ENCODE measurements around the gene CD276. TPM values are rescaled to one million over a fixed set of nuclear protein-coding genes. Genes with fewer than 3 reads are reported as not detected.
"Not testable (repeated sequence)": the region's sequence is repeated elsewhere in the genome, so short reads cannot be mapped to it uniquely, and the experiment has no call there.

Gene CD276
- total RNA-seq, 1 donor from 2014 or later = 55.0 TPM

GRCh38 chr15:73699249-73700040 lies 15.3 kb downstream of the CD276 start:
- intact Hi-C loops (cut with DNase I) = no loop called here
- ATAC-seq = no peak
- no peak for DNase-seq

GRCh38 chr15:73700041-73700842 lies 16.1 kb downstream of the CD276 start:
- DNase-seq (peak; percentile 76), ATAC-seq (peak; percentile 40 to 66)
- Histone ChIP-seq H3K4me1 (peaks cover 42% of the 10 kb centered on the region), H3K9me3 (no peaks in the 10 kb centered on the region), H3K27me3 (ENCODE audit: low read depth) (no peaks in the 10 kb centered on the region), H3K36me3 (peaks cover 37% of the 10 kb centered on the region), H3K27ac (no peak overlapping the region), H3K4me3 (no peak overlapping the region)
- intact Hi-C loops (cut with DNase I) = no loop called here
- TF ChIP-seq CTCF (IDR thresholded peaks at IDR 0.05) = peak; percentile 95

More at GRCh38 chr15:73699249-73700040, 15.3 kb downstream of the CD276 start:
- Histone ChIP-seq H3K27ac (no peak overlapping the region), H3K36me3 (peaks cover 29% of the 10 kb centered on the region), H3K27me3 (ENCODE audit: low read depth) (no peaks in the 10 kb centered on the region), H3K4me3 (no peak overlapping the region), H3K4me1 (peaks cover 42% of the 10 kb centered on the region), H3K9me3 (no peaks in the 10 kb centered on the region)
- no peak for TF ChIP-seq CTCF (IDR thresholded peaks at IDR 0.05)

- H3K4me3 ChIP-seq; H3K27me3 ChIP-seq (ENCODE audit: low read depth); ATAC-seq; intact Hi-C loops (cut with DNase I); DNase-seq; H3K9me3 ChIP-seq; H3K27ac ChIP-seq: not testable (repeated sequence)
- Histone ChIP-seq H3K36me3 (peaks cover 59% of the 10 kb centered on the region), H3K4me1 (peaks cover 20% of the 10 kb centered on the region)
Observed at GRCh38 chr15:73702311-73703239, 18.4 kb downstream of the CD276 start.

DNA sequence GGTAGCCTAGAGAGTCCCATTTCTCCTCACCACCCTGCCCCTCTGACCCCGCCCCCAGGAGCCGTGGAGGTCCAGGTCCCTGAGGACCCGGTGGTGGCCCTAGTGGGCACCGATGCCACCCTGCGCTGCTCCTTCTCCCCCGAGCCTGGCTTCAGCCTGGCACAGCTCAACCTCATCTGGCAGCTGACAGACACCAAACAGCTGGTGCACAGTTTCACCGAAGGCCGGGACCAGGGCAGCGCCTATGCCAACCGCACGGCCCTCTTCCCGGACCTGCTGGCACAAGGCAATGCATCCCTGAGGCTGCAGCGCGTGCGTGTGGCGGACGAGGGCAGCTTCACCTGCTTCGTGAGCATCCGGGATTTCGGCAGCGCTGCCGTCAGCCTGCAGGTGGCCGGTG lies 19.4 kb downstream of the CD276 start:
- intact Hi-C loops (cut with DNase I); H3K27me3 ChIP-seq (ENCODE audit: low read depth); DNase-seq; H3K9me3 ChIP-seq; H3K4me3 ChIP-seq; ATAC-seq; H3K27ac ChIP-seq: not testable (repeated sequence)
- peaks cover 12% of the 10 kb centered on the region for H3K4me1 ChIP-seq
- peaks cover 69% of the 10 kb centered on the region for H3K36me3 ChIP-seq

- H3K27ac ChIP-seq; DNase-seq; intact Hi-C loops (cut with DNase I); H3K9me3 ChIP-seq; H3K27me3 ChIP-seq (ENCODE audit: low read depth); H3K4me3 ChIP-seq: not testable (repeated sequence)
- Histone ChIP-seq H3K36me3 (peaks cover 72% of the 10 kb centered on the region), H3K4me1 (peaks cover 12% of the 10 kb centered on the region)
- peak; percentile 65 to 69 for ATAC-seq
Observed at GRCh38 chr15:73704142-73704868, 20.1 kb downstream of the CD276 start.

GRCh38 chr15:73704869-73705645 lies 20.9 kb downstream of the CD276 start:
- DNase-seq (peak; percentile 75), ATAC-seq (peak; percentile 82 to 85)
- H3K27ac ChIP-seq = no peak overlapping the region
- peak; percentile 80 for TF ChIP-seq CTCF (IDR thresholded peaks at IDR 0.05)
- H3K36me3 ChIP-seq = peaks cover 74% of the 10 kb centered on the region
- H3K4me1 ChIP-seq = peaks cover 12% of the 10 kb centered on the region
- intact Hi-C loops (cut with DNase I) = no loop called here
- no peaks in the 10 kb centered on the region for H3K27me3 ChIP-seq (ENCODE audit: low read depth)
- no peak overlapping the region for H3K4me3 ChIP-seq
- no peaks in the 10 kb centered on the region for H3K9me3 ChIP-seq

Measured in lower lobe of right lung (tissue), 2 donors.